Naive thymus-derived CD4-positive, alpha-beta T cell (primary cell): Measurements from ENCODE around the gene SF1. TPM values are rescaled to one million over a fixed set of nuclear protein-coding genes. Genes with fewer than 3 reads are reported as not detected.

Experiments
- ATAC-seq: fragments of 150-1000 bp; cut with Tn5 transposase; 2 replicates; pipeline ENCODE4 v1.10.0; 2021; ENCODE audit warnings: mild to moderate bottlenecking, moderate library complexity
- CTCF ChIA-PET: fragments of 350-600 bp; sonication (Branson Sonifier 250); formaldehyde crosslinking; loops from one replicate; lab custom pipeline; 2021; ENCODE audit warnings: antibody characterized with exemption; lab: Charles Lee
- POLR2A ChIA-PET: fragments of 350-600 bp; sonication (Branson Sonifier 250); formaldehyde crosslinking; loops from one replicate; lab custom pipeline; 2021; ENCODE audit warnings: antibody characterized with exemption, inconsistent platforms; lab: Charles Lee
- DNase-seq, 9 donors: peaks; one replicate each; pipeline versions ENCODE4 v3.0.0 to v3.0.0-alpha.2; 2020 to 2022; ENCODE audit warnings: mixed read lengths in 1 of 9
- H3K27ac ChIP-seq: one replicate; pipeline ENCODE4 v1.7.0; 2013; ENCODE audit warnings: mild to moderate bottlenecking, low read depth, low read length, moderate library complexity
- H3K27me3 ChIP-seq, 2 donors: one replicate each; pipeline ENCODE4 v1.7.0; 2013; ENCODE audit warnings: low read length in 2 of 2, mild to moderate bottlenecking in 2 of 2, moderate library complexity in 2 of 2; ENCODE audit not compliant: control insufficient read depth in 2 of 2, insufficient read depth in 2 of 2
- H3K36me3 ChIP-seq, 3 experiments: 1 replicate in 2 of 3; 2 replicates in 1 of 3; pipeline ENCODE4 v1.7.0; 2013; ENCODE audit warnings: low read length in 3 of 3, mild to moderate bottlenecking in 3 of 3, moderate library complexity in 1 of 3; ENCODE audit not compliant: insufficient read depth in 3 of 3, control insufficient read depth in 2 of 3
- H3K4me1 ChIP-seq, 2 donors: one replicate each; pipeline ENCODE4 v1.7.0; 2013; ENCODE audit warnings: low read length in 2 of 2, mild to moderate bottlenecking in 2 of 2, moderate library complexity in 1 of 2; ENCODE audit not compliant: control insufficient read depth in 2 of 2, insufficient read depth in 2 of 2
- H3K4me3 ChIP-seq: 2 replicates; pipeline ENCODE4 v1.7.0; 2013; ENCODE audit warnings: mild to moderate bottlenecking, low read length
- H3K9me3 ChIP-seq, 3 experiments: 1 replicate in 2 of 3; 2 replicates in 1 of 3; pipeline ENCODE4 v1.7.0; 2013; ENCODE audit warnings: low read length in 3 of 3; ENCODE audit not compliant: control insufficient read depth in 2 of 3
- H3K27ac Mint-ChIP-seq, 9 donors: one replicate each; pipeline ENCODE4 v1.8.0; 2020 to 2022; ENCODE audit warnings: mixed read lengths in 9 of 9, mild to moderate bottlenecking in 8 of 9, moderate library complexity in 5 of 9, inconsistent platforms in 2 of 9
- H3K27me3 Mint-ChIP-seq, 5 donors: one replicate each; pipeline ENCODE4 v1.8.0; 2021 to 2022; ENCODE audit warnings: mixed read lengths in 5 of 5, mild to moderate bottlenecking in 1 of 5
- H3K36me3 Mint-ChIP-seq, 5 donors: one replicate each; pipeline ENCODE4 v1.8.0; 2020 to 2022; ENCODE audit warnings: mixed read lengths in 5 of 5, mild to moderate bottlenecking in 3 of 5, inconsistent platforms in 1 of 5
- H3K4me1 Mint-ChIP-seq, 7 donors: one replicate each; pipeline ENCODE4 v1.8.0; 2020 to 2022; ENCODE audit warnings: mixed read lengths in 7 of 7, mild to moderate bottlenecking in 3 of 7, inconsistent platforms in 1 of 7
- H3K4me3 Mint-ChIP-seq, 10 donors: one replicate each; pipeline ENCODE4 v1.8.0; 2020 to 2022; ENCODE audit warnings: mild to moderate bottlenecking in 10 of 10, mixed read lengths in 10 of 10, moderate library complexity in 6 of 10, inconsistent platforms in 2 of 10
- H3K9me3 Mint-ChIP-seq, 11 donors: one replicate each; pipeline ENCODE4 v1.8.0; 2020 to 2022; ENCODE audit warnings: mixed read lengths in 11 of 11, mild to moderate bottlenecking in 4 of 11, inconsistent platforms in 1 of 11, moderate library complexity in 1 of 11
- intact Hi-C, 2 donors: fragments of 100-400 bp; cut with micrococcal nuclease; formaldehyde crosslinking; loops; one replicate each; pipeline ENCODE4 v1.15.1; 2023
- polyA plus RNA-seq, 2 donors: library from polyadenylated mRNA; unstranded; fragments of 300-500 nt; fragmentation: Illumina TruSeq; gene quantifications; one replicate each; pipeline ENCODE4 v1.2.3, GENCODE V29; 2021
- total RNA-seq, 6 experiments: library from RNA in 5 of 6; stranded (reverse) in 5 of 6; gene quantifications; 1 replicate in 5 of 6; 2 replicates in 1 of 6; pipeline ENCODE4 v1.2.3 and lab custom pipeline; 2021 to 2026

The SF1 gene
- total and polyA plus RNA-seq, 7 experiments from 2014 or later, result 101 to 1,612 (median 901) TPM

- H3K4me1 Mint-ChIP-seq, result peaks cover 25 to 57% (median 34%) of the 10 kb centered on the region in 7 donors
- Histone ChIP-seq H3K27me3 (no peaks in the 10 kb centered on the region), H3K36me3 (peaks cover 0 to 65% (median 0%) of the 10 kb centered on the region in 3 experiments), H3K4me1 (peaks cover 9 to 22% of the 10 kb centered on the region in 2 donors), H3K4me3 (no peak overlapping the region), H3K27ac (no peak overlapping the region), H3K9me3 (no peaks in the 10 kb centered on the region)
- POLR2A ChIA-PET, result interaction anchor here (0.7 to 12.0 kb wide), 8 partner anchors 16 to 74 kb away, joined by 3 to 125 read pairs (median 5); partner anchors contain the start of genes CDC42BPG, RASGRP2 and SF1
- peaks cover 0 to 11% (median 8%) of the 10 kb centered on the region in 5 donors for H3K36me3 Mint-ChIP-seq
- no peaks in the 10 kb centered on the region for H3K27me3 Mint-ChIP-seq
- H3K9me3 Mint-ChIP-seq, result peaks cover 0 to 1% (median 0%) of the 10 kb centered on the region in 11 donors
- CTCF ChIA-PET, result interaction anchor here (0.5 to 2.2 kb wide), 6 partner anchors 11 to 55 kb away, joined by 3 to 8 read pairs (median 4); partner anchors contain the start of gene RASGRP2
- peak overlapping the region in 4 of 9 donors; percentile 28 to 71 (median 57) for H3K27ac Mint-ChIP-seq
- peak overlapping the region in 1 of 10 donors; percentile 14 for H3K4me3 Mint-ChIP-seq
- ATAC-seq (no peak), DNase-seq (no peak)
- intact Hi-C loops, result no loop called here
These were observed 20.9 kb upstream of the SF1 start for GRCh38 chr11:64799256-64799622.

GRCh38 chr11:64796757-64797541 is 18.6 kb upstream of the SF1 start:
- intact Hi-C loops, result no loop called here
- Histone ChIP-seq H3K4me3 (no peak overlapping the region), H3K27ac (no peak overlapping the region), H3K4me1 (peaks cover 0 to 16% of the 10 kb centered on the region in 2 donors), H3K27me3 (no peaks in the 10 kb centered on the region), H3K9me3 (no peaks in the 10 kb centered on the region), H3K36me3 (peaks cover 0 to 79% (median 0%) of the 10 kb centered on the region in 3 experiments)
- no peaks in the 10 kb centered on the region for H3K27me3 Mint-ChIP-seq
- H3K4me3 Mint-ChIP-seq, result no peak overlapping the region
- no peak for ATAC-seq
- peaks cover 0 to 1% (median 0%) of the 10 kb centered on the region in 11 donors for H3K9me3 Mint-ChIP-seq
- peaks cover 30 to 52% (median 35%) of the 10 kb centered on the region in 7 donors for H3K4me1 Mint-ChIP-seq
- ChIA-PET POLR2A (interaction anchor here (0.6 to 12.0 kb wide), 8 partner anchors 12 to 88 kb away, joined by 3 to 125 read pairs (median 4); partner anchors contain the start of genes MEN1 and SF1), CTCF (no interaction called here)
- DNase-seq, result no peak
- H3K36me3 Mint-ChIP-seq, result peaks cover 0 to 11% (median 11%) of the 10 kb centered on the region in 5 donors
- H3K27ac Mint-ChIP-seq, result peak overlapping the region in 1 of 9 donors; percentile 19

DNA sequence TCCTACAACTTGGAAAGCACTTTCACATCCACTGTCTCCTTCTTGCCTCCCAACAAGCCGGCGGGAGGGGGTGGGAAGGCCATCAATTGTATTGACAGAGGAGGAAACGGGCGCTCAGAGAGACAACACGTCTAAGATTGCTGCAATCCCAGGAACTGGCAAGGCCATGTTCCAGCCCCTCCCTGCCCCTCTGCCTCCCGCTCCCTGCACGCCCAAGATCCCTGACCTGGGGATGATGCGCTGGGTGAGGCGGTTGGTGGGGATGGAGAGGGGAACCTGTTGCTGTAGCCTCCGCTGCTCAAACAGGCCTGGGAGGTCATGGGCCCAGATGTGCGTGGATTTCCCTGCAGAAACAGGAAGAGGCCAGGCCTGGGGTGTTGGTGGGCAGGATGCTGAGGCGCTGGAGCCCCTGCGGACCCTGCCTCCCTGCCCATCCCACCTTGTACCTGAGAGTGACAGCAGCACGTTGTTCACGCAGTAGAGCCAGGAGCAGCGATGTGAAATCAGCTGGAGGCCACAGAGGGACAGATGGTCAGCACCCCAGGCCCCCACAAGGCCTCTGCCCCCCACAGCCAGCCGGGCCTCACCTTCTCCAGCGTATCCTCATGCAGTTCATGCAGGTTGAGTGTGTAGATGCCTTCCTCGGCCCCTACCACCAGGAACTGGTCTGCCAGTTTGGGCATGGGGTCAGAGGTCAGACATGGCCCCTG is 17.9 kb upstream of the SF1 start:
- CTCF ChIA-PET, result no interaction called here

DNA sequence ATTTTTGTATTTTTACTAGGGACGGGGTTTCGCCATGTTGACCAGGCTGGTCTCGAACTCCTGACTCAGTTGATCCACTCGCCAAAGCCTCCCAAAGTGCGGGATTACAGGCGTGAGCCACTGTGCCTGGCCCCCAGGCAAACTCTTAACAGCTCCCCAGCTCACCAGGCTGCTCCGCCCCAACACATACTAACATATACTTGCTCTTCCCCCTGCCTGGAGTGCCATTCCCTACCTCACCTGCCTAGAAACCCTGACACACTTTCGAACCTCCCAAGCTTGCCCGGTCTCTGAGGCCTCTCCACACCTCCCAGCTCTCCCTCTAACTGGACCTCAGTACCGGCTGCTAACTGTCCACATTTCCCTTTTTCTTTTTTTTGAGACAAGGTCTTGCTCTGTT is 16.2 kb upstream of the SF1 start:
- Histone ChIP-seq H3K9me3 (no peaks in the 10 kb centered on the region), H3K36me3 (peaks cover 0 to 74% (median 0%) of the 10 kb centered on the region in 3 experiments), H3K4me1 (peaks cover 0 to 9% of the 10 kb centered on the region in 2 donors), H3K27me3 (no peaks in the 10 kb centered on the region), H3K27ac (peak overlapping the region; percentile 43), H3K4me3 (no peak overlapping the region)
- ATAC-seq (no peak), DNase-seq (no peak)
- H3K27ac Mint-ChIP-seq, result peak overlapping the region; percentile 37 to 92 (median 81)
- H3K4me1 Mint-ChIP-seq, result peaks cover 20 to 41% (median 32%) of the 10 kb centered on the region in 7 donors
- peak overlapping the region in 4 of 10 donors; percentile 13 to 63 (median 25) for H3K4me3 Mint-ChIP-seq
- H3K9me3 Mint-ChIP-seq, result peaks cover 0 to 1% (median 0%) of the 10 kb centered on the region in 11 donors
- intact Hi-C loops, result no loop called here
- H3K36me3 Mint-ChIP-seq, result peaks cover 0 to 15% (median 9%) of the 10 kb centered on the region in 5 donors
- no peaks in the 10 kb centered on the region for H3K27me3 Mint-ChIP-seq
- POLR2A ChIA-PET, result interaction anchor here (0.6 to 3.0 kb wide), 11 partner anchors 8 to 1113 kb away, joined by 3 to 19 read pairs (median 6); partner anchors contain the start of genes MAP4K2, SF1 and TRPT1
- CTCF ChIA-PET, result no interaction called here

More for the DNA sequence above, 17.9 kb upstream of the SF1 start:
- Mint-ChIP-seq H3K9me3 (peaks cover 0 to 1% (median 0%) of the 10 kb centered on the region in 11 donors), H3K27me3 (no peaks in the 10 kb centered on the region), H3K27ac (peak overlapping the region in 3 of 9 donors; percentile 0 to 84 (median 65)), H3K4me3 (no peak overlapping the region), H3K4me1 (peaks cover 25 to 45% (median 35%) of the 10 kb centered on the region in 7 donors), H3K36me3 (peaks cover 0 to 11% (median 11%) of the 10 kb centered on the region in 5 donors)
- peaks cover 0 to 9% of the 10 kb centered on the region in 2 donors for H3K4me1 ChIP-seq
- DNase-seq, result no peak
- H3K27me3 ChIP-seq, result no peaks in the 10 kb centered on the region
- H3K36me3 ChIP-seq, result peaks cover 0 to 79% (median 0%) of the 10 kb centered on the region in 3 experiments
- POLR2A ChIA-PET, result interaction anchor here (0.6 to 12.0 kb wide), 6 partner anchors 12 to 53 kb away, joined by 3 to 125 read pairs (median 4); partner anchors contain the start of genes MEN1 and SF1
- no peak for ATAC-seq
- H3K4me3 ChIP-seq, result no peak overlapping the region
- no peak overlapping the region for H3K27ac ChIP-seq
- H3K9me3 ChIP-seq, result no peaks in the 10 kb centered on the region
- intact Hi-C loops, result no loop called here

DNA sequence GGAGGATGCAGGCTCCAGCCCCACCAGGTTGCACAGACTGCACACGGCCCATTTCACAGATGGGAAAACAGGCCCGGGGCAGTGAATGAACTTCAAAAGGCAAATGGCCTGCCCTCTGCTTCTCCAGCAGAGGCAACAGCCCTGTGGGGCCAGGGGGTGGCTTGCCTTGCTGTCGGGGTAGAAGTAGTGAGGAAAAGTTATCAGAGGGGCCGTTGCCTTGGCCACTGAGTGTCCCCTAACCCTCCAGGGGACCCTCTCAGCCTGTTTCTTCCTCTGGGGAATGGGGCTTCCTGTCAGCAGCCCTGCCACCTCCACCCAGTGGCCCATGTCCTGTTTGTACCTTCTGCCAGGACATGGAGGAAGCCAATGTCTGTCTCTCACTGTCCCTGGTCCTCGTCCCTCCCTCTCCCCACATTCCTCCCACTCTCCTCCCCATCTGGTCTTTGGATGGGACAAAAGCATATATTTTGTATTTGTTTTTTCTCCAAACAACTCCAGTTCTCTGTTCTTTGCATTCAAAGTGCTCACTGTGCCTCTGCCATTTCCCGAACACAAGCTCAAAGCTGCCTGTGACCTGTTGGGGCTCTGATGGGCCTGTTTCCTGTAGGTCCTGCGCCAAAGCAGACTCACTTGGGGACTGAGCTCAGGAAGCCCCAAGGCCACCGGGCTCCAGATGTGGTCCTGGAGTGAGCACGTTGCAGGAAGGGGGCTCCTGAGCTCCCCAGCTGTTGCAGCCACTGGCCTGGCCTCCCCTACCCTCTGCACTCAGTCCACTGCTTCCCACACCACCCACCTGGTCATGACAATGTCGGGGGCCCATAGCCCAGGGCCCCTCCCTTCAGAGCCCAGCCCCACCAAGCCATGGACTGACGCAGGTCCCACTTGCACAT is 15.2 kb upstream of the SF1 start:
- no peaks in the 10 kb centered on the region for H3K27me3 ChIP-seq
- Mint-ChIP-seq H3K36me3 (peaks cover 0 to 10% (median 4%) of the 10 kb centered on the region in 5 donors), H3K27ac (peak overlapping the region; percentile 42 to 92 (median 77)), H3K4me1 (peaks cover 15 to 35% (median 26%) of the 10 kb centered on the region in 7 donors), H3K9me3 (peaks cover 0 to 1% (median 0%) of the 10 kb centered on the region in 11 donors), H3K27me3 (no peaks in the 10 kb centered on the region), H3K4me3 (peak overlapping the region in 6 of 10 donors; percentile 12 to 53 (median 27))
- H3K27ac ChIP-seq, result peak overlapping the region; percentile 43
- POLR2A ChIA-PET, result interaction anchor here (0.6 to 3.0 kb wide), 12 partner anchors 7 to 59 kb away, joined by 3 to 19 read pairs (median 5); partner anchors contain the start of genes MAP4K2 and SF1
- intact Hi-C loops, result no loop called here
- CTCF ChIA-PET, result interaction anchor here (0.6 to 0.9 kb wide), 3 partner anchors 12 to 53 kb away, joined by 3 to 4 read pairs (median 4); no protein-coding TSS in a partner anchor
- ATAC-seq (no peak), DNase-seq (no peak)
- no peak overlapping the region for H3K4me3 ChIP-seq
- H3K9me3 ChIP-seq, result no peaks in the 10 kb centered on the region
- H3K36me3 ChIP-seq, result peaks cover 0 to 74% (median 0%) of the 10 kb centered on the region in 3 experiments
- H3K4me1 ChIP-seq, result peaks cover 0 to 9% of the 10 kb centered on the region in 2 donors
